CD4-positive, alpha-beta T cell treated with Interleukin-6 for 4 hours (primary cell): Measurements from ENCODE around the gene LY86.
A peak's percentile ranks its signal among the peaks of the same experiment; 100 is the strongest.
"Not testable (repeated sequence)": the region's sequence is repeated elsewhere in the genome, so short reads cannot be mapped to it uniquely, and the experiment has no call there.

Experiments used
- DNase-seq: peaks from one replicate; pipeline ENCODE4 v3.0.0-alpha.2; 2020; ENCODE audit warnings: mixed read lengths

The LY86 gene

DNA sequence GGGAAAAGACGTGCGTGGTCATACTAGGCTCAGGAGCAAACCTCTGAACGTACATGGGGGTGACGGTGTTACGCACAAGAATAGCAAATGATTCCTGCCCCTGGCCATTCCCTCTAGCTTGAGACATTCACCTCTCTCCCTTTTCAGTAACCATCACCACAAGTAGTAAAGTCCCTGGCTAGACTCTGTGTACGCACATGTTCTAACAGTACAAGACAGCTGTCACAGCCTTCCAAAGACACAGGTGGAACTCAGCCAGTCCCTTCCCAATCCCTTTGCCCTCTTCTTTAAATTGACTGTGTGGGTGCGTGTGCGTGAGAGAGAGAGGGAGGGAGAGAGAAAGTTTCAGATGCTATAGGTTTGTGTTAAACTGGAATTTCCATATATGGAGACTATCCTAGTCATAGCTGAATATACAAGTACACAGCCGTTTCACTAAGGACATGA lies 67.3 kb downstream of the LY86 start:
- no peak for DNase-seq

DNA sequence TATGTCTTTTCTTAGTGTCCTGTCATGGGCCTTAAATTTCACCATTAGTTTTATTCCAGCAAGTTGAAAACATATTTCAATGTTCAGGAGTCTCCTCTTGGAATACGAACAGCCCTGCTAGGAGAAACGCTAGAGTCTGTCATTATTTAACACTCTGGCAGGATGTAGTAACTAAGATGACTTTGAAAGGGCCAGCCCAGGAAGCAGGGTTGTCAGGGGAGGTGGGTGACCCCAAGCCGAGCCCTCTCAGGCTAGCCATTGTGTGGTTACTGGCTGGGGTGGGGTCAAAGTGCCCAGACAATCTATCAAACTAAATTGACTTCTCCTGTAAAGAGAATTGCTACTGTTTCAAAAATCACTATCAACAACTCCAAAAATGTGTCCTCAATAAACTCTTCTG lies 67.8 kb downstream of the LY86 start:
- no peak for DNase-seq

DNA sequence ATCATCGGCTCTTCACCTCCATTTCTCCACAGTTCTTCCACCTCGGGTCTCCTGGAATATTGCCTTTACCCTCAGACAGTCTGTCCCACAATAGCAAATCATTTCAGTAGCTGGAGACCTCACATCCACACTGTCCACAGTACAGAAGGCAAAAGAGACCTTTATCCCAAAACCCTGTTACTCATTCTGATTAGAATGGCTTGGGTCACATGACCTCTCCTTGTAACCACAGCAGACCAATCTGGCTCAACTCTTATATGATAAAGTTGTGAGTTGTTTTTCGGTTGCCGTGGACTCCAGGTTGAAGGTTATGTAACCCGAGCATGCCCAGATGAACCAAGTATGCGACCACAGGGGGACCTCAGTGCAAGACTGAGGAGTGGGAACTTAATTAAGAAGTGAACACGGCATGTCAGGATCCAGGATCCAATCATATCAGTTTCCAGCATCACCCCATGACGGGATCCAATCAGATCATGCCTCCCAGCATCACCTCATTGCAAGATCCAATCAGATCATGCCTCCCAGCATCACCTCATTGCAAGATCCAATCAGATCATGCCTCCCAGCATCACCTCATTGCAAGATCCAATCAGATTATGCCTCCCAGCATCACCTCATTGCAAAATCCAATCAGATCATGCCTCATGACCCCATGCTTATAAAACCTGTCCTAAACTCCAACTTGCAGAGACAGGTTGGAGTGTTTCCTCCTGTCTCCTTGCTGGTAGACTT lies 68.7 kb downstream of the LY86 start:
- DNase-seq = no peak

DNA sequence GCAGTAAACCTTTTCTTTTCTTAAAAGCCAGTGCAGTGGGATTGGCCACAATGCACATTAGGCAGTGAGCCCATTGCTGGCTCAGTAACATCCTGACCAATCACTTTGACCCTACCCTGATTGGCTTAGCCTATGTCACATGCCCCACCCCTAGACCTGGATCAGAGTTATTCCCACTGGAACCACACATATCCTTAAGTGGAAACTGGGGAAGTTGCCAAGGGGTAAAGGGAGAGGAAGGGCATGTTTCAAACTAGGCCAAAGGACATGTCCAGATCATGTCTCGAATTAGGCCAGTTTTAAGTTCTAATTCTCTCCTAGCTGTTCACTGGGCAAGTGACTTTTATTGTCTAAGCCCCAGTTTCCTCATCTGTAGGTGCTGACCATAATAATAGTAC lies 69.3 kb downstream of the LY86 start:
- no peak for DNase-seq

DNA sequence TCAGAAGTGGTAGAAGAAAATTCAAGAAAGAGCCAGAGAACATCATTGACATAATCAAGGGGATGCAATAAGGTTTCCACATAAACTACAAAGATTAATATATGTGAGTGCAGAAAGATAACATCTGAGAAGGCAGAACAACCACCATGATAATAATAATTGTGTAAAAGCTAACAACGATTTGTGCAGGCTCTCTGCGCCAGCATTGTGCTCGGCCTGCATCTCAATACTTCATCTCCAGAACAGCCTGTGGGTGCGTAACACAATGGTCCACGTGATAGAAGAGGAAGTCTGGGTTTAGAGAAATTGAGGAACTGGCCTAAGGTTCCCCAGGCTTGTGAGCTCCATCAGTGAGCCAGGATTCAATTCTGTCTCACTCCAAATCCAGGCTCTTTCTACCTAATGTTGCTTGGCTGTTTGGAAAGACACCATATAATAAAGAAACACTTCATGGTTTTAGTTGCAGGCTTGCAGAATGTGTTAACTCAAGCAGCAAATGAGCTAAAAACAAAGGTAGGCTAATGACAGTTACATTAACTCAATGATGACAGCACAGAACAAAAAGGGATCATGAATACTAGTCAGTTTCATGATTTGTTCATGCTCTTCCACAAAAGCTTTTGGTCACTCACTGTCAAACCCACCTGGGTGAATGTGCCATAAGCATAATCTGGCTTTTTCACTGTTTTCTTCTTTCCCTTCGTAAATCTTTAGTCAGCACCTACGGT lies 71.2 kb downstream of the LY86 start:
- DNase-seq = no peak

DNA sequence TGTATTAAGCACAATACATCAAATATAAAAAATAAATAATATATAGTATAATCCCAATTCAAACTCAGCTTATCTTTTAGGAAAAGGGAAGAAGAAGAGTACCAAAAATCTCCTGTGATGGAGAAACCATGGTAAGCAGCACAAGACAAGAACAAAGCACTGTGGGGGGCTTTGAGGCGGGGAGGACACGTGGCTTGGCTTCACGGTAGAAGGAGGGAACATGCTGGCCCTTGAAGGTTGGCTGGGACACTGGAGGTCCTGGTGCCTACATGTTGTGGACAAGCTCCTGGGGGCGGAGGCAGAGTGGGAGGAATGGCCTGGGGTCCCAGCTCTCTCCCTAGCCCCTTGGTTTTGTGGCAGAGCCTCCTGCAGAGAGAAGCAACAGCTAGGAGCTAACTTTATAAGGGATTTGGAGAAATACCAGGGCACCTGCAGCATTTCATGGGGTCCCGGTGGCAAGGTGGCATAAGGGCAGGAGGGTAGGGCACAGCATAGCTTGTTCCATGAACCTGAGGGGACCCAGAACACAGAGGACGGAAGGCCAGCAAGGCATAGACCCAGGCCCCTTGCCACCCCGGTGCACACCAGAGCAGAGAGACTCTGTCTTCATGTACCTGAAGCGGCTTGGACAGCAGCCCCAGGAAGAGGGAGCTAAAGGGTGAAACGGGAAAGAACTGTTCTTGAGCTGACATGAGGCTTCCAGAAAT lies 72.0 kb downstream of the LY86 start:
- DNase-seq = no peak

DNA sequence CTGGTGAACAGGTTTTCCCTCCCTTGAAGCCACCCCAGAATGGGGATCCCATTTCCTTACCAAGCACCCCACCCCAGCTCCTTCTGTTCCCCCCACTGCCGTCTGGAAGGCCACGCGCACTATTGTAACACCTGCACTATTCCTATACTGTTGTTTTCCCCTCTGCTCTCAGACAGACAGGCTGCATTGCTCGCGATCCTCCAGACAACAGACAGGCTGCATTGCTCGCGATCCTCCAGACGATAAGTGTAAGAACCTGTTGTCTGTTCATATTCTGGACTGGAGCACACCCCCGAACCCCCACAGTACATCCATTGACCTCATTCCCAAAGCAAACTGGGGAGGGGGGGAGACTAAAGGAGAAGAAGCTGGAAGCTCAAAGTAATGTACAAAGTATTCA lies 72.7 kb downstream of the LY86 start:
- no peak for DNase-seq

DNA sequence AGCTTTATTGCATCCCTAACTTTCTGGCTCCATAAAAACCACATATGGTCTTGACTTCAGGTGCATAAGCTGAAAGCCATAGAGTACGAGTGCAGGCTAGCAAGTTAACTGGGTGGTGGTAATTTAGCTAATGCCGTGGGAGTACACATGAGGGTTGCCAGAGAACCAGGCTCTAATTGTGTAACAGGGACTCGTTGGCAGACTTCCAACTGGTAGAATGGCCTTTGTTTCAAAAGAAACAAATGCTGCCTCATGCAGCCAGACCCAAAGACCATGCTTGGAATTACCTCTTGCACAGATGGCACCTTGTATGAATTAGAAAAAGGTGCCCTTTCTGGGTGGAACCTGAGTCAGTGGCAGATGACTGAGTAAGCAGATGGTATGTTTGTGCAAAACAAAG lies 73.2 kb downstream of the LY86 start:
- DNase-seq = no peak

DNA sequence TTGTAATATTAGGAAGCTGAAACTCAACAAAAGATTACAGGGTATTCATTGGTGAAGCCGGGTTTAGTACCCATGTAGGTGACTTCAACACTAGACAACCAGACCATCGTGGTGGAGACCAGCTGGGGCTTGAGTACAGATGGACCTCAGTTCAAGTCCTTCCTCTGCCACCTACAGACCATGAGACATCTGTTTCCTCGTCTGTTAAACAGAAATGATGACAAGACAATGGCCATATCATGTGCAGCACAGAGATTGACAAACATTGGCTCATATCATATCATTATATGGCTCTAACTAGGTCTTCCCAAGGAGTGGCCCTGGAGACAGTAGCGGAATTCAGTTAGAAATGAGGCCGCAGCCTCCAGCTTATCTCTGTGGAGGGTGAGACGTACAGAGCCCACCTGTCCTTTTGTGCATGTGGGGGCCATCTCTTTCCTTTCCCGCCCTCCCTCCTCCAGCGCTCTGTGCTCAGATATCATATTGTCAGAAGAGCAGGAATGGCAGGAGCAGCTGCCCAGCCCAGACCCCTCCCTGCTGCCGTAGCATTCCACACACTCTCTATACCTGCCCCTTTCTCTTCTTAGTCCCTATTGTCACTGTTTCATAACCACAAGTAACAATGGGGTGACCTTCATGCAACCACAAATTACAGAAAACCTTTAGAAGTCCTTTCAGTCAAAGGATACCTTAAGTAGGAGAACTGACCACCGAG lies 75.1 kb downstream of the LY86 start:
- no peak for DNase-seq

DNA sequence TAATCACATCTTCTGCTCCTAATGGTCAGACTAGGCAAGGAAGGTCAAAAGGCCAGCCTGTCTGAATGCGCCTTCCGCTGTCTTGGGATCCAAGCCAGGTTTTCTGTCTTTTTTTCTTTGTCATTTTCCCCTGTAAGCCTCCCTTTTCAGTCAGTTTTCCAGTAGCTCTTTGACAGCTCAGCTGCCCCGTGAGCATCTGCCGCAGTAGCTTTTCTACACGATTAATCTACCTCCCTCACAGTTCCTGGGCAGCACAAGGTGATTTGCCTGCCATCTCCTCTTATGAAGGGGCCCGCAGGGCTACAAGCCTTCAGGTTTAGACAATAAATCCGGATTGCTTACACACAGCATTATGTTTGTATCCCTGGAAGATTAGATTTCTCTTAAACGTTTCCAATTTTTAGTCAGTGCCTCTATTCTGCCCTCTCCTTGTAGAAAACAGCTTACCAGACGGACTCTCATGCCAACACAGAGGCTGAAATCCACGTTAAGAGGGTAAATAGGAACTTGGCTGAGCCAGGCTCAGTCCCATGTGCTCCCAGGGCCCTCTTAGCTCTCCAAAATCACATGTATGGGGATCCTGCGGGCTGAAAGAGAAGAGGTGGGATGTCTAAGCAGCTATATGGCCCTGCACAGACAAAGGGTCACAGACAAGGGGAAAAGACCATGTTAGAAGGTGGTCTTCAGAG lies 77.2 kb downstream of the LY86 start:
- DNase-seq = no peak

DNA sequence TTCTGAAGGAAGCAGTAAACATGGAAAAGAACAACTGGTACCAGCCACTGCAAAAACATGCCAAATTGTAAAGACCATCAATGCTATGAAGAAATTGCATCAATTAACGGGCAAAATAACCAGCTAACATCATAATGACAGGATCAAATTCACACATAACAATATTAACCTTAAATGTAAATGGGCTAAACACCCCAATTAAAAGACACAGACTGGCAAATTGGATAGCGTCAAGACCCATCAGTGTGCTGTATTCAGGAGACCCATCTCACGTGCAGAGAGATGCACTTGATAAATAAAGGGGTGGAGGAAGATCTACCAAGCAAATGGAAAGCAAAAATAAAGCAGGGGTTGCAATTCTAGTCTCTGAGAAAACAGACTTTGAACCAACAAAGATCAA lies 81.6 kb downstream of the LY86 start:
- not testable (repeated sequence) for DNase-seq

DNA sequence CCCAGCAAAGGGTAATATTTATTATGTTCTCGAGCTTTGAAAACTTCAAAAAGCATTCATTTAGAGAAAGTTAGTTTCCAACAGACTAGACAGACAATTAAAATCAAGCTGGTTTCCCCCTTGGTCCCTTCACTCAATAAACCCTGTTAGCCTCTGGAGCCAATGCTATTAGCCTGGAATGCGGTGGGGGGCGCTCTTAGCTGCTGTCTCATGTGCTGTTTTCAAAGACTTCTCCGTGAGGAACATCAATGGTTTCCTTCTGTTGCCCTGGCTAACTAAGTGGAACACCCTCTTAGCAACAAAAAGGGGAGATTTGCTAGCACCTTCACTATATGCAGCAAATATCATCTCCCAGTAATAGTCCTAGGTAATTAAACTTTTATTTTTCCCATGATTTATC lies 86.4 kb downstream of the LY86 start:
- no peak for DNase-seq

DNA sequence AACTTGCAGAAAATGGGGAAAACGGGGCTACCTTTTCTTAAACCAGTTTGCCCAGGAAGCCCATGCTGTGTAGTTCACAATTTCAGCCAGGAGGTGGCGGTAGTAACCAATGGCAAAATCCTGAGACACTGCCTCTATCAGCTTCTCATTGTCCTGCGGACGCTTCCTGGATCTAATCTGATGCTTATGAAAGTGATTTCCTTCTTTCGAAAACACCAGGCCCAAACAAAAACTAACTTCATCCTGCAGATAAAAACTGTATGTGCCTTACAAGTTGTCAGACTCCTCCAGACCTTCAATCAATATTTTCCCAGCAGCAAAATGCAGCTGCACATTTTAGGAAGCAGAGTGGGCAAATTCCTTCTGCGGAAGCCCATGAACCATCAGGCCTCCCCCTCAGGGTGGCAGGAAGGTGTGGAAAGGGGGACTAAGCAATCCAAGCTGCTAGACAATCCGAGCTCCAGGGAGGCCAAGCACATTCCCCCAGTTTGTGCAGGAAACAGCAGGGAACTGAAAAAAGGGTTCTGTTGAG lies 88.5 kb downstream of the LY86 start:
- peak; percentile 80 for DNase-seq

DNA sequence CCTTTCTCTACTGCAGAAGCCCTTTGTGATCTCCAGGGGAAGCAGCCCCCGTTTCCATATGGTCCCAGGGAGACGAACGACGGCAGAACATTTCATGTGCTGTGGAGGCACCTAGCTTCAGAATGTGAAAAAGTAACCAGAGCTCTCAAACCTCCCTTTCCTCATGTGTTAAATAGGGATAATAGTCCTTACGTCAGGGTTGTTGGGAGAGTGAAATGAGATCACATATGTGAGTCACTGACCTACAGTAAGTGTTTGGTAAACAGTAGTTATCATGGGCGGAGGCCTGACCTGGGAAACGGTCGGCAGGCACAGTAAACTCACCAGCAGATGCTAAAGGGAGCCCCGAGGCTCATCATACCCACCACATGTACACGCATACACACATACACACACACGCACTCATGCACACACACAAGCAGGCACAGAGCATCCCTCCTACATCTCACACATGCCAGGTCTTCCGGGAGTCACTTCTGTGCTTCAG lies 89.7 kb downstream of the LY86 start:
- DNase-seq = no peak

DNA sequence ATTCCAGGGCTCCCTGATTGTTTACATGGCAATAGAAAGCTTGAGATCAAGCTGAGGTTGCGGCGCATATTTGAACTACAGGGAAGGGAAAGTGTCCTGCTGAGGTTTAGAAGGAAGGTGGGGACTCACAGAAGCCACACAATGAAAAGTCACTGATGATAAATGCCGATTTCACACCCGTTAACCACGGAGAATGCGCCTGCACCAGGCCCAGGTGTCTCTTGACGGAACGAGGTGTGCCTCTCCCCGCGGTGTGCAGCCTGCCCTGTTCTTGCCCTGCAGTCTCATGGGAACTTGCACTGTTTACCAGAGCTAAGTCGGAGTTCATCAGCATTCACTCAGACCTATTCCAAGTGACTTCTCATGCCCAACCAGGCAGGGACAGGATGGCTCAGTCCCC lies 90.3 kb downstream of the LY86 start:
- DNase-seq = no peak

DNA sequence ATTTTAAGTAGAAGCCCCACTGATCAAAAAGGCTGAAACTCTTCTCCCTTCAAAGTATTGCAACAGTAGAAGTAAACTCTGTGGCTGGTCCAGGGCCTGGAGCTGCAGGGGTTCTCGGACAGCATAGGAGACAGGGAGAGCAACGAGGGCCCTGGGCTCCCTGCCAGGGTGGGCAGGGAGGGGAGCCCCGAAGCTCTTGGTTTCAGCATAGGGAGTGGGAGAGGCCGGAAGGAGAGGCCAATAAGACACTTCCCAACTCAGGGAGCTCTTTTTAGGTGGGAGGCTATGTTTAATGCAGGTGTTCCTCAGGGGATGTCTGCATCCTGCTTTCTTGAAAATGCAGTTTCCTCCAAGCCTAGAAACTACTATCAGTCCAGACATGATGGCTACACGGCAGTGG lies 91.1 kb downstream of the LY86 start:
- no peak for DNase-seq

DNA sequence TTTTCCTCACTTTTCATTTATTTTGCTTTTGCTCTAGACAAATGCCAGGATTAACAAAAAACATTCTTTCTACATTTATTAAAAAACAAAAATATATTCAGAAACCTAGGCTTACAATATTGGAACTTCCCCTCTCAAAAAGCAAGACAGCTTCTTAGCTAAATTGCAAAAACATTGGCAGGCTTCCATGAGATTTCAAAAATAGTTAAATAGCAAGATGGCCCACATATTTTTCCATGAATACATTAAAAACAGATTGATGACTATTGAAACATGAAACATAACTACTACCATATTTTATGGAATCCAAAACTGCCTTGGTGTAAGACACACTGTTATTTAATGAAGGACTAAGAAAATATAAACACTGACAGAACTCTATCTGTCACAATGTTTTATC lies 92.0 kb downstream of the LY86 start:
- DNase-seq = no peak

DNA sequence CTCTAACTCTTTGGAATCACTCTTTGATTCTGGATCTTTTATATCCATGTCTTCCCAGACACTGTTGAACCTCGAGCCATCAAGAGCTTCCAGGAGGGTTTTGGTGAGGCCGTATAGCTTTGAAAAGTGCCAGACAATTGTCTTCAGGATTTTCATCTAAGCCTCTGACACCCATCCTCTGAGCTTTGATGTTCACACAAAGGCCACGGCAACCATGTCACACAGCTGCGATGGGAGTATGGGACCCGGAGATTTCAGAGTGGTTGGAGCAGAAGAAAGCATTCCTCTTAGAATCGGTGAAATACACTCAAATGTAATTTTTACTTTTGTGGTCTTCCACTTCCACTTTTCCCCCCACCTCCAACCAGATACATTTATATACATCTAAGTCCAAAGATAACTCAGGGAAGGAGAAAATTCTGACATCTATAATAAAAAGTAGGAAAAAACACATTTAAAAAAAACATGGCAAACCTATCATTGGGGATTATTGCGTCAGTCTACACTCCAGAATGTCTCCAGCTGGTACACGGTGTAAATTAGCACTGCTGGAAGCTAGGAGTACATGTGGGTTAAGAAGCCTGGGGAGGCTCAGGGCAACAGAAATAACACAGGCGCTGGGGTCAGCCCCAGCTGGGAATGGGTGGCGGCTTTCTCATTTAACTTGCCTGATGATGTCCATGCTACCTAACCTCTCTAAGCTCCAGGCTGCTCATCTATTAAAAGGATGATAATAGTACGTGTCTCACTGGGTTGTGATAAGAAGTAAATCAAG lies 92.7 kb downstream of the LY86 start:
- no peak for DNase-seq

DNA sequence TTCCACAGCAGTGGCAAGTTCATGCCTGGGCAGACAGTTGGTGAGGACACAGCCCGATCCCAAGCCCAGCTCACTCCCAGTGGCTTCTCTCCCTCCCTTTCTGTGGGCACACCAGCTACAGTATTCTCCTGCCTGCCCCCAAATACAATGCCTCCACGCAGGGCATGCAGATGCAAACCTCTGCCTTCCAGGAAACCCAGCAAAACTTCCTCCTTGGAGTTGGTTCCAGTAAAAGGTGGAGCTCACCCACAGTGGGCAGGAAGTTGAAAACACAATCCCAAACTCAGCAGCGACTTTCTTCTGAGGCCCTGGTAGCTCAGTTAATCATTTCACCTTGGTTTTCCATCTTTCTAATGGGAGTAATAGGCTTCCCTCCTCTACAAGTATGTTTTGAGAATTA lies 93.7 kb downstream of the LY86 start:
- no peak for DNase-seq

DNA sequence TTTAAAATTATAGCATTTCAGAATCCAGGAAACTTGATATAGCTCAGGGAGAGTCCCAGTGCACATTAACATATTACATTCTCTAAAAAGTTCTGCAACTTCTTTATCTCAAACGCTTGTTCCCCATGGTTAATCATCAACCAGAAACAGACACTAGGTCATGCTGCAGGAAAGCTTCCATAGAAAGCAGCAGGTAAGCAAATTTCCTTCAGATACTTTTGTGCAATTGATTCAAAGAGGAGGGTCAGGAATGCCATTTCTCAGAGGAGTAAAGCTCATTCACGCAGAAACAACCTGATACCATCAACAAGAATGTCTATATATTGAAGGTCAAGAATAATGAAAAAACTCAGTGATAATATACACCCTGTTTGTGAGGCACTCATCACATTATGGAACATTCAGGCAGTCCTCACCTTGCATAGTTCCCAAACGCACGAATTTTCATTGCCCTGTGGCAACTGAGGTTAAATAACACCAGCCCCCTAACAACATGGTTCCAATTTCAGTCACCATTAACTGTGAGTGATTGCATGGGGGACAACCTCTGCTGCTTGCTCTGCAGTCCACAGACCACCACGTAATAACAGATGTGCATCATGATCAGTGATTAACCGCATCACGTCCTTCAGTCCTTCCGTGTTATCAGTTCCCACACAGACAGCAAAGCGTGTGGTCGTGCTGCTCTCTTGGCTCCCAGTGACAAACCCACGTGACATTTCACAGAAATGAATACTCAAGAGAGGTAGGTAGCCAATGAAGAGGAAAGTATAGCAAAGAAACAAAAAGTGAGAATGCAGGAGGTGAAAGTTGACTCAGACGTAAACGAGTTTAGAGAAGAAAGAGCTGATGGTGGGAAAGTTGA lies 95.7 kb downstream of the LY86 start:
- DNase-seq = no peak
